HT1080 (cell line): ENCODE results near the gene DDX1. TPM values are rescaled to one million over a fixed set of nuclear protein-coding genes. Genes with fewer than 3 reads are reported as not detected.
A peak's percentile ranks its signal among the peaks of the same experiment; 100 is the strongest.

Experiments used
- DNase-seq: peaks from one replicate; pipeline ENCODE4 v3.0.0-alpha.2; 2015; ENCODE audit warnings: low read depth
- total RNA-seq: library from RNA; depleted of rRNA; stranded (reverse); fragments of >200 nt; shearing (Covaris generic); gene quantifications from 2 replicates; pipeline ENCODE4 v1.2.3, GENCODE V29; 2014

Gene DDX1
- total RNA-seq, 1 experiment from 2014 or later: 102 TPM

GRCh38 chr2:15658911-15659310, 67.2 kb downstream of the DDX1 start:
- no peak for DNase-seq

GRCh38 chr2:15660491-15661294, 69.0 kb downstream of the DDX1 start:
- no peak for DNase-seq

GRCh38 chr2:15661295-15661569, 69.6 kb downstream of the DDX1 start:
- no peak for DNase-seq

- no peak for DNase-seq
Observed at GRCh38 chr2:15662026-15662425, 70.4 kb downstream of the DDX1 start.

- no peak for DNase-seq
Observed at GRCh38 chr2:15662579-15662978, 70.9 kb downstream of the DDX1 start.

GRCh38 chr2:15663802-15664201, 72.1 kb downstream of the DDX1 start:
- no peak for DNase-seq

GRCh38 chr2:15664273-15665066, 72.8 kb downstream of the DDX1 start:
- DNase-seq: no peak

GRCh38 chr2:15665067-15665942, 73.6 kb downstream of the DDX1 start:
- no peak for DNase-seq

GRCh38 chr2:15665943-15666460, 74.3 kb downstream of the DDX1 start:
- no peak for DNase-seq

GRCh38 chr2:15666861-15667808, 75.5 kb downstream of the DDX1 start:
- no peak for DNase-seq

GRCh38 chr2:15667809-15668556, 76.3 kb downstream of the DDX1 start:
- peak; percentile 74 for DNase-seq

- DNase-seq: no peak
Observed at GRCh38 chr2:15668611-15669305, 77.1 kb downstream of the DDX1 start.

GRCh38 chr2:15669375-15669910, 77.8 kb downstream of the DDX1 start:
- no peak for DNase-seq

GRCh38 chr2:15670469-15670868, 78.8 kb downstream of the DDX1 start:
- no peak for DNase-seq

- no peak for DNase-seq
Observed at GRCh38 chr2:15670981-15671380, 79.3 kb downstream of the DDX1 start.

GRCh38 chr2:15671409-15671808, 79.7 kb downstream of the DDX1 start:
- no peak for DNase-seq

- no peak for DNase-seq
Observed at GRCh38 chr2:15671842-15672815, 80.5 kb downstream of the DDX1 start.
